ENCODE data around the gene GGNBP2.

GGNBP2 gene

DNA sequence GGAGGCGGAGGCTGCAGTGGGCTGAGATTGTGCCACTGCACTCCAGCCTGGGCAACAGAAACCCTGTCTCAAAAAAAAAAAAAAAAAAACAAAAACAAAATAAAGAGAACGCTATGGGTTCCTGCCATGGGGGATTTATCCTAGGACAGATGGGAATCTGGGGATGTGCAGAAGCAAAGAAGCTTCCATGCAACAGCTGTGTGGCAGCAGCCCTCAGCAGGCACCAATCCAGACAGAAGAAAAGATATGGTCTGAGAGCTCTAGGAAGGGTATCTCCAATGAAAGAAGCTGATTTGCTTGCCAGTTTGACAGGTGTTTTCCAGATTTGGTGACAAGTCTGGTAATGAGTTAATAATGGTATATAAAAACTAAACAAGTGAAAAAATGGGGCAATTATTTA lies 21.6 kb upstream of the GGNBP2 start:
- DNase-seq = no peak

GRCh38 chr17:36524428-36524876 lies 20.3 kb upstream of the GGNBP2 start:
- peak; percentile 36 for DNase-seq

GRCh38 chr17:36525113-36525512 lies 19.6 kb upstream of the GGNBP2 start:
- DNase-seq = peak; percentile 42

DNA sequence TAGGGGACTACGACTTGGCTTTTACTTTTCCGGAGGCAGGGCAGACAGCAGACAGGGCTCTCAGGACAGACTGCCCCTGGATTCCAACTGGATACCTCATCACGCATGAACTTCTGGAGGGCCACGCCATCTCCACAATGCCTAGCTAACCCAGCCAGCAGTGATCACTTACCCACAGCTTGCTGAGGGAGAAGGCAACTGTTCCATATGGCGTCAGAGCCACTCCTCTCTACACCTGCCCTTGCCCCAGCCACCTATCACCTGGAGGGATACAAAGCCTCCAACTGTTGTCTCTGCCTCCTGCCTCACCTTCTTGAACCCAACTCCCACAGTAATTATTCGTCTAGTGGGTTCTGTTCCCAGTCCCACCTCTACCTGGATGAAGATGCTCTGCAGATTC lies 18.8 kb upstream of the GGNBP2 start:
- no peak for DNase-seq

DNA sequence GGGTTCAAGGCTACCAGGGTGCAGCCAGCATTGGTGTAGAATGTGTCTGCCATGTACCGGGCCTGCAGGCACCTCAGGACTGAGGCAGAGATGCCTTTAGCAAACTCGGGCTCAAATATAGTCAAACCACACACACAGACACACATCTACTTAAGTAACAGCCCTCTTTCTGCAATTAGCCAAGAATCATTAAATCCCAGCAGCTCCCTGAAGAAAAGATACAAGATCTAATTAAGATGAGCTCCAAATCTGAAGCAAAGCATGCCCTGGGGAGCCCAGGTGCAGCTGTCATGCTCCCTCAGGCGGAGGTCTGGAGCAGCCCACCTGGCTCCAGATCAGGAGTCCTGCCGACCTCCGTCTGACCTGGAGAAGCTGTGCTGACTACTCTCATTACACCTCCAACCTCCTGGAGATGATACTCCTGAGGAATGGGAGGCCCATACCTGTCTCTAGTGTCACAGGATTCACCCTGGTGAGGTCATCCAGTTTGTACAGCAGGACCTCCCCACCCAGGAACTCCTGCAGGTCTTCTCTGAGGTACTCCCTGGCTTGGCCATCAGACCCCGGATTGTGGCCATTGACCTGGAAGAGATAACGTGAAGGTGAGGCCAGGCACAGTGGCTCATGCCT lies 17.0 kb upstream of the GGNBP2 start:
- DNase-seq = no peak

DNA sequence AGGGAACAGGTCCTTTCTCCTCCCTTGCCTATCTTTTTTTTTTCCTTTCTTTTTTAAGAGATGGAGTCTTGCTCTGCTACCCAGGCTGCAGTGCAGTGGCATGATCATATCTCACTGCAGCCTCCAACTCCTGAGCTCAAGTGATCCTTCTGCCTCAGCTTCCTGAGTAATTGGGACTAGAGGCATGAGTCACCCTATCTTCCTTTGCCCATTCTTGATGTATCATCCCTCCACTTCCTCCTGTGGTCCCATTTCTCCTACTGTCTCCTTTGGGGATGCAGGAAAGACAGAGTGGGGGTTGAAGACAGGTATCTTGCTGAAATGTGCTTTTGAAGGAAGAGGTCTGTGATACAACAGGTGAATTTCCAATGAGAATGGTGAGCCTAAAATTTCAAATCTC lies 15.6 kb upstream of the GGNBP2 start:
- DNase-seq = peak; percentile 82

- DNase-seq = no peak
Observed at GRCh38 chr17:36532435-36532975, 12.2 kb upstream of the GGNBP2 start.

GRCh38 chr17:36533935-36534839 lies 10.5 kb upstream of the GGNBP2 start:
- peak; percentile 37 for DNase-seq

DNA sequence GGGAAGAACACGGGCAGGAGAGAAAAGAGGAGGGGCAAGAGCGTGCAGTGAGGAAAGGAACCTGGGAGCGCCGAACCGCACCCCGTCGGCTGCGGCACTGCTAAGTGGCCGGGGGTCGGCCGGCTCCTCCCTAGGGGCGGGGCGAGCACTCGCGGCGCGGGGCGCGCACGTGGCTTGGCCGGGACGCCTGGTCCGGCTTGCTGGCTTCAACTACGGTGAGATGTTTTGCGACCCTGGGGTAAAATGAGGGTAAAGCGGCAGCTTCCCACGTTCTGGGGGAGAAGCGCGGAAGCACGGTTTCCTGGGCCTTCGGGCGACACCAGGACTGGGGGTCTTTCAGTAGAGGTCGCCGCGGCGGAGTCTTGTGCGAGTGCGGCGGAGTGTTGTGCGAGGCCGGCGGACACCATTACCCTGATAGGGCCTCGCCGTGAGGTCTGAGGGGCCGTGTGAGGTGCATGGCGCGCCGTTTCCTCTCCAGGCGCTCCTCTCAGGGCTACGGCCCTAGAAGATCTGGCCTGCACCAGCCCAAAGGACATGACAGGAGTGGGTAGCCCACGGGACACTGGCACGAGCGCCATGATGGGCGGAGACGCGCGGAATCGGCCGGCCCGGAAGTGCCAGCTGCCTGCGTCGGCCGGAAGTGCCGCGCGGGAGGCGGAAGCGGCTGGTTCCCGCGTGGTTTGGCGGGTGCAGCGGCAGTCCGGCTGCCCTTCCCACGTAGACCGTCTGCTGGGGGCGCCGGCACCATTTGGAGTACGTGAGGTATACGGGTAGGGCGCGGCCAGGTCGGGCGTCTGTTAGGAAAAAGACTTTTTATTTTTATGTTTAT lies 9.7 kb upstream of the GGNBP2 start, which contains the start of the genes MYO19 and PIGW:
Gene MYO19 (minus strand): TSS at position 29 of the 829 bp plus-strand sequence. CDS start 2,330 bp downstream, outside the sequence.
Gene PIGW (plus strand): TSS at position 148 of the 829 bp plus-strand sequence. CDS start 2,115 bp downstream, outside the sequence.
- peak; percentile 92 for DNase-seq

DNA sequence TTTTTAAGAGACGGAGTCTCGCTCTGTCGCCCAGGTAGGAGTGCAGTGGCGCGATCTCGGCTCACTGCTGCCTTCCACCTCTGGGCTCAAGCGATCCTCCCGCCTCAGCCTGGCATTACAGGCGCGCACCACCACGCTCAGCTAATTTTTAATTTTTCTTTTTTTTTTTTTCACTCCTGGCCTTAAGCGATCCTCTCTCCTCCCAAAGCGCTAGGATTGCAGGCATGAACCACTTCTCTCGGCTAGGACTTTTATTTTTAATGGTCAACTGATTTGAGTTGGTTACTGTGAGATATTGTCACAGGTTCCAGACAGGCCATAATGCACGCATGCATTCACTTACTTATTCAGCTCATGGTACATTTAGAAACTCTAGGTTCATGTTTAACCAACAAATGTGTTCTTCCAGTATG lies 9.0 kb upstream of the GGNBP2 start:
- no peak for DNase-seq

- no peak for DNase-seq
Observed at GRCh38 chr17:36540696-36541095, 4.0 kb upstream of the GGNBP2 start.

- DNase-seq = no peak
Observed at GRCh38 chr17:36542755-36543154, 2.0 kb upstream of the GGNBP2 start.

DNA sequence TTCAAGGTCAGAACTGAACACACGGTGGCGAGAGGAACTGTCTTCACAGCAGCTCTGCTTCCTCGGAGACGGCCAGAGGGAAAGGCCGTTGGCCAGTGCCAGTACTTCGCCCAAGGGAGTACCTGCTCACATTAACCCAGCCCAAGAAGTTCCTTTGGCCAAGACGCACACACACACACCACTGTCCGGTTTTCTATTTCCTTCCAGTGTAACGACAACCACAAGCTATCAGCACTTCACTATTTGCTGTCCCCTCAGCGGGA lies 744 bp upstream of the GGNBP2 start:
- DNase-seq = peak; percentile 57

GRCh38 chr17:36545077-36545464 lies 352 bp downstream of the GGNBP2 start:
- no peak for DNase-seq

GRCh38 chr17:36545465-36546417 lies 1.0 kb downstream of the GGNBP2 start:
- DNase-seq = peak; percentile 98

- DNase-seq = peak; percentile 18
Observed at GRCh38 chr17:36546418-36547093, 1.8 kb downstream of the GGNBP2 start.

DNA sequence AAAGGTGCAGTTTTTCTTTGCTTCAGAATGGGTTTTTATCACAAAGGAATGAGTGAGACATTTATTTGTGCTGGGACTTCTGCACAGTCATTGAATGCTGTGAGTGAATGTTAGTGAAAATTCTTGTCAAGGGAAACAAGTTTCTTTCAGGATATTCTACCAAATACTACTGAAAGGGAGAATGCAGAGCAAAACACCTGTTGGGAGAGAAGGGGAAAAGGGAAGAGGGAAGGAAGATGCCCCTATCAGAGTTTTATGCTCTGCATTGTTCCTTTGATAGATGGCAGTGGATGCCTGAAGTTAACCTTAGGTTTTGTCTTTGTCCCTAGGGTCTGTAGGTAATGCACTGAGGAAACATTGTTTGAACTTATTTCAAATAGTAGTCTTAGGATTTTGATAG lies 3.1 kb downstream of the GGNBP2 start:
- DNase-seq = no peak

- no peak for DNase-seq
Observed at GRCh38 chr17:36550491-36551417, 6.0 kb downstream of the GGNBP2 start.

DNA sequence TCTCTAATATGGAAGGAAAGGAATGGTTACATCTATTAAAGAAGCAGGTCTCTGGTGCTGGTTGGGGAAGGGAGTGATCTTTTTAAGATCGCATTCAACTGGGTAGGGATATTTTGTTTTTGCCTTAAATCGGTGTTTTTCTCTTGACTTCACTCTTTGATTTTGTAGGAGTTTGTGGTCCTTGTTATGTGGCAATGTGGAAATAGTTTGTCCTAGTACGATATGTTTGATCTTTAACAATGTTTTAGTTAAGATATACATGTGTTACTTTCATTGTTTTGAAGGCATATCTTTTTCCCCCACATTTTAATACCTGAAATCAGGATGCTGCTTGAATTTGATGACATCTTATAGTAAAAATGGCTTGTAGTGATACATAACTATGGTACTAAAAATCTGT lies 8.7 kb downstream of the GGNBP2 start:
- no peak for DNase-seq

DNA sequence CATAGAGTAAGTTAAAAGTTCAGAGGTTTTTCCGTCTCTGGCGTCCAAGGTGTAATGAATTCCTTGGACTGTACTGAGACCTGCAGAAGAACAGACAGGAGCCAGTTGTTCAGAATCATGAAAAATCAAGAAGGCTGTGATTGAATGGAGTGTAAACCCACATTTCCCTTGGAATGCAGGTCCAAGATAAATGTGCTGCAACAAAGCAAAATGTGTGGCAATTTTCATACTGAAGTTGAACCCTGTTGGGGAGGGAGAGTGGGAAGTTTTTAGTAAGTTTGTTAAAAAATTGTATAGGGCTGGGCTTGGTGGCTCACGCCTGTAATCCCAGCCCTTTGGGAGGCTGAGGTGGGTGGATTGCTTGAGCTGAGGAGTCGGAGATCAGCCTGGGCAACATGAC lies 21.4 kb downstream of the GGNBP2 start:
- DNase-seq = no peak
